Raji (cell line): ENCODE data around the gene SHISAL1.

Source experiments
- POLR2A ChIP-seq: IDR thresholded peaks from 2 replicates; pipeline ENCODE4 v1.6.1; 2011; ENCODE audit warnings: low read depth, low read length, control low read depth; ENCODE audit not compliant: insufficient read depth

The SHISAL1 gene

DNA sequence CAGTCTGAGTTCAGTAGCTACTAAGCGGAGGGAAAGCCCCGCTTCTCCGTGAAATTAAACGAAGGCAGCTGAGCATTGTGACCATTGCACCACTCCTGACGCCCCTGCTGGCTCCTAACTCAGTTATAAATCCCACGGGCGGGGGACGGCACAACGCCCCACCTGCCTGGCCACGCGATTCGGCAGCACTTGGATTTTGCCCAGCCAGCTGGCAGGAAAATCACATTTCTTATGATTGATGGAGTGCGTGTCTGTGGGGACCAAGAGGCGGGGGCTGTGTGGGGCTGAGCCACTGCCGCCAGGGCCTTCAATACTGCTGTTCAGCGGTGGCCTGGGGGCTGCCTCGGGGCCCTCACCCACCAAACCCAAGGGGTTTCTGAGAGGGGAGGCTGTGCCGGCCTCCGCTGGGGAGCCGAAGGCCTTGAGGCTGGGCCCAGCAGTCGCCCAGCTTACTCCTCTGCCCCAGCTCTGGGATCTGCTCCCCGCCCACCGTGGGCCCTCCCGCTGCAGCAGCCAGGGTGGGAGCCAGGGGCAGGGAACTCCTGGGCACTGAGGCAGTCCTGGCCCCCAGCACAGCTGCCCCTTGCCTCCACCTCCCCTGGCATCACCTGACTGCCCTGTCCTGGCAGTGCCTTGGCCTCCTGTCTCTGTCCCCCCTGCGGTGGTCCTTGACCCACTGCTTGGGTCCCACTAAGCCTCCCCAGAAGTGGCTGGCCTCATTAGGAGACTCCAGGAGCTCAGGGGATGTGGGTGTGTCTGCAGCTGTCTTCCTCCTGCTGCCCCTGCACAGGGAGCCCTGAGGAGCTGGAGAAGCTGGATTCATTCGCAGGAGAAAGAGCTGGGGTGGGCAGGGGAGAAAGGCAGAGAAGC lies 30.7 kb downstream of the SHISAL1 start:
- no peak for TF ChIP-seq POLR2A

DNA sequence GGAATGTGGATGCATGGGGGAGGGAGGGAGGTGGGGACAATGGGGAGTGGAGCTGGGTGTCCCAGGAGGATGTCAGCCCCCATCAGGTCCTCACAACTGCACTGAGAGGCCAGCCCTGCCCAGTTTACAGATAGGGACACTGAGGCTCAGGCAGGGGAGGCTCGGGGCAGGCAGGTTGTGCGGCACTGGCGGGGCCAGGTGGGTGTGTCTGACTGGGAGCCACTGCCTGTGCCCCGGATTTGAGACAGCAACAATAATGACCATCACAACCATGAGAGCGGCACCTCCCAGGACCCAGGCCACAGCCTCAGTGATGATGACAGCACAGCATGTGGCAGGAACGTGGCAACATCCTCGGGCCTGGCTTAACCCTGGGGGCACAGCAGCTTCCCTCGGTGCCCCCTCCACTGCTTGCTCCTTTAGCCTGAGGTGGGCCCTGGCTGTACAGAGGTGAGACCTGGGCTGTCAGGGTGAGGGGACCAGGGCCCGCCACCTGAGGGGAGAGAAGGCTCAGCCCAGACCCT lies 32.0 kb downstream of the SHISAL1 start:
- no peak for TF ChIP-seq POLR2A

DNA sequence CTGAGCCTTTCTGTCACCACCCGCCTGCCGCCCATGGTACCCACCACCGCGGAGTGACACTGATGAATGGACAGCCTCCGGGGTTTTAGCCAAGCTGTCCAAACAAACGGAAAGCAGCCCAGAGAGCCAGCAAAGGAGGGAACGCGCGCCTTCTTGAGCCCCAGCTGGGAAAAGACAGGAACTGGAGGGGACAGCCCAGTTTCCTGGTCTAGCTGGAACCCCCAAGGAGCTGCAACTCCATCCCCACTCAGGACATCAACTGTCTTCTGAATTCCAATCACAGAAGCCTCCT lies 33.7 kb downstream of the SHISAL1 start:
- no peak for TF ChIP-seq POLR2A

DNA sequence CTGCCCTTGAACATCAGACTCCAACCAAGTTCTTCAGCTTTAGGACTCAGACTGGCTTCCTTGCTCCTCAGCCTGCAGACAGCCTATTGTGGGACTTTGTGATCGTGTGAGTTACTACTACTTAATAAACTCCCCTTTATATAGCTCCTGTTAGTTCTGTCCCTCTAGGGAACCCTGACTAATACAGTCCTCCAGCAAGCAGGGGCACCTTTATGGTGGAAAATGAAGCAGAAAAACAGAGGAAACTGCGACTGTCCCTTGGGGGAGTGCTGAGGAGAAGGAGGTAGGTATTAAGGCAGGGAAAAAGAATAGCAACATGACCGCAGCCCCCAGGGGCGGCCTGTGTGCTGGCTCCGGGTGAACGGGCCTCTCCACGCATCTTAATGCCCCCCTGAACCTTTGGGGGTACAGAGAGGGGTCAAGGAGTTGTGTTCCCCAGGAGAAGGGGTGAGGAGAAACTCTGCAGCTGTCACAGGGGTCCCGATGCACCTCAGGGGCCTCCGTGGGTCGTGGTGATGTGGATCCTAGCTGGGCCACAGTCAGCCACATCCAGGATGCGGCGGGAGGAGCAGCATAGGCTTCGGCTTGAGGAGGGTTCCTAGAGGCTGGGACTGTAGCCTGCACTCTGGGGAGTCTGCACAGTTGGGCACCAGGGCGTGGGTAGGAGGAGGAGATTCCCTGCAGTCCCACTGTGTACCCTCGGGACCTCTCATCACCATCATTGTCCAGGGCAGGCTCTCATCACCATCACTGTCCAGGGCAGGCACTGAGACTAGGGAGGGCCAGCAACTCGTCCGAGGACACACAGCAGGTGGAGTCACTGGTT lies 34.3 kb downstream of the SHISAL1 start:
- TF ChIP-seq POLR2A, result no peak

DNA sequence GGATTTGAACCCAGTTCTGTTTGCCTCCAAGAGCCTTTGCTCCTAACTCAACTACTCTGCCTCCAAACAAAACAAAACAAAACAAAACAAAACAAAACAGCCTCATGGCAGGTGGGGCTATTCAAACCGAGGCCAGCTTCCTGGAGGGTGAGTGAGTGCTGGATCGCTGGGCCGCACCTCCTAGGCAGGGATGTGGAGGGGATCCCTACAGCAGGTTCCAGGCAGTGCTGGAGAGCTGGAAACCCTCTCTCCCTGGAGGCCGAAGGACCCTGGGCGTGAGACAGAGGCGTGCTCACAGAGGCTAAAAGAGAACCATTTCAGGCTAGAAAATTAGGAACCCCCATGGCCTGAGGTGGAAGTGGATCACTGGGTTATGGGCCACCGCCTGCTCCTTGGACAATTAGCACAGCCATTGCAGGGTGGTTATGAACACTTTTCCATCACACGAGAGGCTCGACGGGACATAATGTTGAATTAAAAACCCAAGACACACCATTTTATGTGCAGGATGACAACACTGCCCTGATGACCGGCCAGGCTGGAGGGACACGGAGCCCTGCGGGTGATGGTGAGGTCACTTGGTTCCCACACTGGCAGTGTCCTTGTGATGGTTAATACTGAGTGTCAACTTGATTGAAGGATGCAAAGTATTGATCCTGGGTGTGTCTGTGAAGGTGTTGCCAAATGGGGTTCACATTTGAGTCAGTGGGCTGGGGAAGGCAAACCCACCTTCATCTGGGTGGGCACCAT lies 35.2 kb downstream of the SHISAL1 start:
- no peak for TF ChIP-seq POLR2A

DNA sequence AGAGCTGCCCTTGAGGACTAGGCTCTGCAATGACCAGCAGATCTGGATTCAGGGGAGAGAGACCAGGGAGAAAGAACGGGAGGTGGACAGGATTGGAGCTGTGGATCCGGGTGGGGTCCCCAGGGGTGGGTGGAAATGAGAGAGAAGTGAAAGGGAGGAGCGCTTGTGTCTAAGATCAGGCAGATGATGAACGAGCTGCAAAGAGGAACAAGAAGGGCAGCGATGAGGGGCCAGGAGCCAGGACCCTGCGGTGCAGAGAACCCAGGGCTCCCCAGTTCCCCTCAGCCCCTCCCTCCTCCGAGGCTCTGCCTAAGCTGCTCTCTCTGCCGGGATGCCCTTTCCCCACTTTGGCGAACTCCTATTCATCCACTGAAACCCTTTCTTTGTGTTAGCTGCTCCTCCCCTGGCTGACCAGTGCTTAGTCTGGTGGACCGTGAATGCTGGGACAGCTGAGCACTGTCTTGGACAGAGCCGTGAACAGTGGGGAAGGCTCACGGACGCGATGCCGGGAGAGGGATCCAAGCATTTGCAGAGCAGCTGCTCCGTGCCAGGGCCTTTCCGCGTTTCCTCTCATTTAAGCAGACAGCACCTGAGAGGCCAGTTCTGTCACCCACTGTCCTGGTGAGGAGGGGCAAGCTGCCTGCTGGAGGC lies 35.9 kb downstream of the SHISAL1 start:
- no peak for TF ChIP-seq POLR2A

DNA sequence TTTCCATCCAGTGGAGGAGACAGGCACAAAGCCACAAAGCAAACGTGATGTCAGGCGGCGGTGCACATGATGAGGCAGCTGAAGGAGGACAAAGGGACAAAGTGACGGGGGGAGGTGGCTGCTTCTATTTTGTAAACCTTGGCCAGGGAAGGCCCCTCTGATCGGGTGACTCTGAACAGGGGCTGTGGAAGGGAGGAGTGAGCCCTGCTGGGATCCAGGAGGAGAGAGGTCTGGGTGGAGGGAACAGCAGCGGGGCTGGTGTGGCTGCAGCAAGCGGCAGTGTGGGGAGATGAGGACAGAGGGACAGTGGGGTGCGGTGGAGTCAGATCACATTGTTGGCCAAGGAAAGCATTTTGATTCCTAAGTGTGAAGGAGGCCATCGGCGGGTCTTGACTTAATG lies 36.7 kb downstream of the SHISAL1 start:
- no peak for TF ChIP-seq POLR2A

DNA sequence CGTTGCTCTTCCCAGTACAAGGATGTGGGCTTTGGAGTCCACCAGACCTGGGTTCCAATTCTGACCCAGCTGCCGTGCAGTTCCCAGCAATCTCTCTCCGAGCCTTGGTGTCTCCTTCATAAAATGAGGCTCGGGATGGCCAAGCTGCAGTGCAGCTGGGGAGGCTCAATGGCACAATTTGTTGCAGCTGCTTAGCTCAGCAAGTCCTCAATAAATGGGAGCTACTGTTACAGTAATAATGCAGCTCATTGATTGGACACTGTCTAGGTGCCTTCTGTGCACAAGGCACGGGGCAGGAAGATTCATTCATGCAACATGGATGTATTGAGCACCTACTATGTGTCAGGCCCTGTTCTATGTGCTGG lies 37.1 kb downstream of the SHISAL1 start:
- no peak for TF ChIP-seq POLR2A

DNA sequence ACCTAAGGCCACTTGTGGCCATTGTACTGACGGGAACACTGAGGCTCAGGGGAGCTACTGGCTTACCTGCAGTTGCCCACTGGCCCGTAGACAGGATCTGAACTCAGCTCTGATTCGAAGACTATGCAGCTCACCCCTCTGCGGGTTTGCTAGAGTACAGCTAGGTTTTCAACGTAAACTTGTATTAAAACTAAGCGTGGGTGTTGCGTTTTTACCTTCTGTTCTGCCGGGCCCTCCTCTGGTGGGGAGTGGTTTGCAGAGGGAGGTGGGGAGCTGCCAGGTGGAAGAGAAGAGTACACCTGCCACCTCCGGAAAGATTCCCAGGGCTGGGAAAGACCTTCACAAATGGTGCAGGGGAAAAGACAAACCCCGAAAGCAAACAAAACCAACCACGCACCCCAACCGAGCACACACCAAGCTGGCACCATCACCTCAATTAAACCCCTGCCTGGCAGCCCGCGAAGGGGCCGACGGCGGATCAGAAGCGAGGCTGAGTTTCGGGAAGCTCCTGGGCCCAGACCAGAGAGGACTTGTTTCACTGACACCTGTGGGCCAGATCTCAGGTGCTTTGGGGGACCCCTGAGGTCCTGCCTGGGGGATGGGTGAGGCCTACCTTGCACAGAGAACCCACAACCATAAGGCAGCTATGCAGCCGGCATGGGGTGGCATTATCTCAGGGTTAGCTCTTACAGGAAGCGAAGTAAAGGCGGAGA lies 37.7 kb downstream of the SHISAL1 start:
- TF ChIP-seq POLR2A, result no peak

DNA sequence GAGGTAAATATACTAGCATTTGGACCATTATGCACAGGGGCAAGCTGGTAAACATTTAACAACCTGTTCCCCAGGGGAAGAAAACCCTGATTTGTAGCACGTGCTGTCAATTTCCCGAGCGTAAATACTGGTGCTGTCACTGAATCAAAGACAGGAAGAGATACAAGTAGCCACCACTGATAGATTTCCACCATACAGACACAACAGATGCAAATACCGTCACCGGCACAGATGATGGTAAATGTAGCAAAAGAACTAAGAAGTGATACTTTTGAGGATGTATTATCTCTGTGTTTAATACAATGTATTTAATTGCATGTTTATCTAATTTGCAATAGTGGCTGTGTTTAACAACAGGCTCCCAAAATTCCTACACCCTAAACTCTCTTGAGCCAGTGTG lies 39.6 kb downstream of the SHISAL1 start:
- no peak for TF ChIP-seq POLR2A

DNA sequence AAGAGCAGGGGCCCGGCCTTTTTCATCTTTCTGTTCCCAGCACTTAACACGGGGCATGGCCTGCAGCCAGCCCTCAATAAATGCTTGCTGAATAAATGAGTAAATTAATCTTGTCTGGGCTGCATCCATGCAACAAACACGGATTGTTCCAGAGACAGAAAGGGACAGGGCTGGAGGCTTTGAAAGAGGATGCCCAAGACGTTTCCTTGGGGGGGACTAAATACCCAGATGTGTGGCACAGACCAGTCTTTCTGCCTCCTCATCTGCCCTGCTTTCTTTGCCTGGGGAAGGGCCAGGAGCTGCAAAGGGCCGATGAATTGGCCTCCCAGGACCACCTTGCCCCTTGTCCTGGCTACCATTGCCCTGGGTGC lies 40.4 kb downstream of the SHISAL1 start:
- TF ChIP-seq POLR2A, result no peak

DNA sequence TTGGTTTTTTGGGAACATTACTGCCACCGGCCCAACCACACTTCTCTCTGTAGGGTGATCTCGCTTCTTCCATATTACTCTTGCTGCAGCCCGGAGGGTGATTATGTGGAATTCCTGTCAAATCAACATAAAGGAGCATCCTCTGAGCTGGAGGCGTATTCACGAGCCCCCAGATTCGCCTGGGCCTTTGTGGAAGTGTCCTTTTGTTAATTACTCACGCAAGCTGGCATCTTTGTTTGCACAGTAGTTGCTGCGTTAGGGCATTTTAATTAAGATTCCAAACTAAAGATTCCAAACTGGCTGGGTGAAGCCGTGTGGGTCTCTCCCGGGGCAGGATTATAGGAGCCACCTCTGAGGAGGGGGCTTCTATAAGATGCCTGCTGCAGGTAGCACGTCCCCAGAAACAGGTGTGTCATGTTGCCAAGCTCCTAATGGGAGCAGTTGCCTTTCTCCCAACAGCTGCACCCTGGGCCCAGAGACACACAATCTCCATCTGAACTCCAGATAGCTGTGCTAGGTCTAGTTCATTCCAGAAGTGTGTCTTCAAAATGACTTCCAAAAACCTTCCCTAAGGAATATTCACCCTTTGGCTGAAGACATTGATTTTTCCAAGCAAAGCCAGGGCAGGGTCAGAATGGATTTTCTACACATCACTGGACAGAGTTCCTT lies 40.9 kb downstream of the SHISAL1 start:
- TF ChIP-seq POLR2A, result no peak

DNA sequence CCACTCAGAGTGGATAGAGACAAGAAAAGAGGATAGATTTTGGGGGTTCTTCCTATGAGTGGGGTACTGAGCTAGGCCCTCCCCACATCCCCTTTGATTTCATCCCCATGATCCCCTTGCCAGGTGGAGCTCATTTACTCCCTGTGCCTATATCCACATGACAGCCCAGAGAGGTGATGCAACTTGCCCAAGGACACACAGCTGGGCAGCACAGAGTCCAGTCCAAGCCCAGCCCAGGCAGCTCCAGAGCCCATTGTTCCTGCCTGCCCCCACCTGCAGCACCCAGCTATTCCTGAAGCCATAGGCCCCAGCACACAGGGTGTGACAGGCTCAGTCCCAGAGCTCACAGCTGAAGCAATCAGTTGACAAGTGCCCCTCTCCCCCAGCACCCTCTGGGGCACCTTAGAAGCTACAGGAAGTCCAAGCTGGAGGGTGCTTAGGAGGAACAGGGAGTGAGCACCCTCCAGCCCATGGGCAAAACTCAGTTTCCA lies 41.7 kb downstream of the SHISAL1 start:
- TF ChIP-seq POLR2A, result no peak

DNA sequence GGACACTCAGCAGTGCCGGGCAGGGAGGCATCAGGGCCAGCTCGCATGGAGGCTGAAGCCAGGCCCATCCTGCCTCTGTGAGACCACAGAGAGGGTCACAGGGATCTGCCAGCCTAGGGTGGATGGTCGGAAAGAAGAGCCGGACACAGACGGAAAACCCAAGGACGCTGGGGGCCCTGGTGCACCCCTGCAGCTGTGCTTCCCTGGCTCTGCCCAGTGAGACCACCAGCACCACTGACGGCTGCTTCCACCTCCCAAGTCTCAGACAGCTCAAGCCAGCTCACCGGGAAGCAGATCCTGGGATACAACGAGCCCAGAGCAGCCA lies 42.2 kb downstream of the SHISAL1 start:
- TF ChIP-seq POLR2A, result no peak
